HG02623 (cell line): ENCODE results near the gene NPY4R2.
"Not testable (repeated sequence)": the region's sequence is repeated elsewhere in the genome, so short reads cannot be mapped to it uniquely, and the experiment has no call there.

ENCODE experiments used
- ATAC-seq: cut with Tn5 transposase; IDR thresholded peaks from one replicate; pipeline ENCODE4 v1.9.1; 2021; ENCODE audit warnings: moderate library complexity; ENCODE audit not compliant: unreplicated experiment

The NPY4R2 gene

GRCh38 chr10:47918475-47918874 is at the start of gene NPY4R2:
Gene NPY4R2, plus strand, starts transcription at chr10:47918662. Its CDS starts 3,326 bp downstream, at chr10:47921988.
- not testable (repeated sequence) for ATAC-seq

GRCh38 chr10:47870887-47871286 is 47.6 kb upstream of the NPY4R2 start:
- not testable (repeated sequence) for ATAC-seq

- ATAC-seq: not testable (repeated sequence)
Observed at GRCh38 chr10:47871485-47872180, 46.8 kb upstream of the NPY4R2 start.

- ATAC-seq: not testable (repeated sequence)
Observed at GRCh38 chr10:47872236-47872635, 46.2 kb upstream of the NPY4R2 start.

- ATAC-seq: not testable (repeated sequence)
Observed at GRCh38 chr10:47884239-47884638, 34.2 kb upstream of the NPY4R2 start.

- ATAC-seq: not testable (repeated sequence)
Observed at GRCh38 chr10:47884934-47885333, 33.5 kb upstream of the NPY4R2 start.

- not testable (repeated sequence) for ATAC-seq
Observed at GRCh38 chr10:47886356-47886755, 32.1 kb upstream of the NPY4R2 start.

GRCh38 chr10:47886827-47887226 is 31.6 kb upstream of the NPY4R2 start:
- not testable (repeated sequence) for ATAC-seq

GRCh38 chr10:47890737-47891136 is 27.7 kb upstream of the NPY4R2 start:
- not testable (repeated sequence) for ATAC-seq

GRCh38 chr10:47892494-47893261 is 25.8 kb upstream of the NPY4R2 start:
- not testable (repeated sequence) for ATAC-seq

GRCh38 chr10:47894571-47894970 is 23.9 kb upstream of the NPY4R2 start:
- ATAC-seq: not testable (repeated sequence)

- not testable (repeated sequence) for ATAC-seq
Observed at GRCh38 chr10:47897813-47898212, 20.6 kb upstream of the NPY4R2 start.

GRCh38 chr10:47909333-47909732 is 9.1 kb upstream of the NPY4R2 start:
- ATAC-seq: not testable (repeated sequence)

- not testable (repeated sequence) for ATAC-seq
Observed at GRCh38 chr10:47910486-47910885, 8.0 kb upstream of the NPY4R2 start.

GRCh38 chr10:47914052-47914451 is 4.4 kb upstream of the NPY4R2 start:
- ATAC-seq: not testable (repeated sequence)

GRCh38 chr10:47915849-47916548 is 2.5 kb upstream of the NPY4R2 start:
- ATAC-seq: not testable (repeated sequence)

GRCh38 chr10:47920610-47921009 is 2.1 kb downstream of the NPY4R2 start:
- not testable (repeated sequence) for ATAC-seq

- not testable (repeated sequence) for ATAC-seq
Observed at GRCh38 chr10:47922503-47922902, 4.0 kb downstream of the NPY4R2 start.

- not testable (repeated sequence) for ATAC-seq
Observed at GRCh38 chr10:47924628-47925027, 6.2 kb downstream of the NPY4R2 start.

- not testable (repeated sequence) for ATAC-seq
Observed at GRCh38 chr10:47927147-47927916, 8.9 kb downstream of the NPY4R2 start.
